Measurements from ENCODE around the gene CTIF. TPM values are rescaled to one million over a fixed set of nuclear protein-coding genes. Genes with fewer than 3 reads are reported as not detected.
A peak's percentile ranks its signal among the peaks of the same experiment; 100 is the strongest.

The CTIF gene
- total and polyA plus RNA-seq, 2 donors (not counting 1 experiment from before 2014, with no cell fraction given), result 27.2 to 28.1 TPM

GRCh38 chr18:48742706-48743475 is 204.1 kb downstream of the CTIF start:
- Histone ChIP-seq H2AFZ (ENCODE audit: low read length) (no peak overlapping the region), H3K4me1 (ENCODE audit: control insufficient read depth, extremely low read depth, insufficient read depth, low read length) (peaks cover 11% of the 10 kb centered on the region), H3K27ac (ENCODE audit: insufficient read depth, low read length) (peak overlapping the region; percentile 10), H3K36me3 (ENCODE audit: control insufficient read depth, insufficient read depth, low read length) (no peaks in the 10 kb centered on the region), H3K9ac (ENCODE audit: insufficient read depth, low read length) (no peak overlapping the region), H3K4me3 (replicated peaks in 1 of 4; ENCODE audit: control extremely low read depth in 1 of 4, insufficient read depth in 1 of 4, low read depth in 3 of 4, low read length in 4 of 4) (peak overlapping the region in 2 of 4 experiments; percentile 9 to 15), H3K4me2 (ENCODE audit: extremely low read depth, insufficient read depth, low read length) (peak overlapping the region; percentile 49), H3K79me2 (ENCODE audit: control insufficient read depth, insufficient read depth, low read length) (no peaks in the 10 kb centered on the region), H4K20me1 (ENCODE audit: control insufficient read depth, extremely low read depth, insufficient read depth, low read length) (no peaks in the 10 kb centered on the region), H3K9me3 (ENCODE audit: control insufficient read depth, insufficient read depth, low read depth, low read length) (no peaks in the 10 kb centered on the region), H3K27me3 (ENCODE audit: control insufficient read depth, insufficient read depth, low read length) (no peaks in the 10 kb centered on the region)
- DNase-seq (ENCODE audit: low read depth in 2 of 2), result peak; percentile 68 to 92
- TF ChIP-seq CTCF (conservative IDR thresholded peaks at IDR 0.05 in 1 of 2, IDR thresholded peaks at IDR 0.05 in 1 of 2; ENCODE audit: low read depth in 1 of 2, low read length in 2 of 2) (no peak), EZH2 (IDR thresholded peaks at IDR 0.05; ENCODE audit: low read length, missing control alignments) (no peak)

- Histone ChIP-seq H3K79me2 (ENCODE audit: control insufficient read depth, insufficient read depth, low read length) (no peaks in the 10 kb centered on the region), H3K27me3 (ENCODE audit: control insufficient read depth, insufficient read depth, low read length) (no peaks in the 10 kb centered on the region), H3K9me3 (ENCODE audit: control insufficient read depth, insufficient read depth, low read depth, low read length) (no peaks in the 10 kb centered on the region), H3K4me2 (ENCODE audit: extremely low read depth, insufficient read depth, low read length) (no peak overlapping the region), H3K4me1 (ENCODE audit: control insufficient read depth, extremely low read depth, insufficient read depth, low read length) (peaks cover 11% of the 10 kb centered on the region), H3K9ac (ENCODE audit: insufficient read depth, low read length) (no peak overlapping the region), H2AFZ (ENCODE audit: low read length) (no peak overlapping the region), H3K27ac (ENCODE audit: insufficient read depth, low read length) (no peak overlapping the region), H3K36me3 (ENCODE audit: control insufficient read depth, insufficient read depth, low read length) (no peaks in the 10 kb centered on the region), H4K20me1 (ENCODE audit: control insufficient read depth, extremely low read depth, insufficient read depth, low read length) (no peaks in the 10 kb centered on the region), H3K4me3 (replicated peaks in 1 of 4; ENCODE audit: control extremely low read depth in 1 of 4, insufficient read depth in 1 of 4, low read depth in 3 of 4, low read length in 4 of 4) (no peak overlapping the region)
- DNase-seq (ENCODE audit: low read depth in 2 of 2), result no peak
- no peak for TF ChIP-seq CTCF (conservative IDR thresholded peaks at IDR 0.05 in 1 of 2, IDR thresholded peaks at IDR 0.05 in 1 of 2; ENCODE audit: low read depth in 1 of 2, low read length in 2 of 2)
- TF ChIP-seq EZH2 (IDR thresholded peaks at IDR 0.05; ENCODE audit: low read length, missing control alignments), result no peak
These were observed 205.1 kb downstream of the CTIF start for GRCh38 chr18:48743886-48744285.

GRCh38 chr18:48745293-48745692 is 206.5 kb downstream of the CTIF start:
- no peak for DNase-seq (ENCODE audit: low read depth in 2 of 2)
- no peak overlapping the region for H2AFZ ChIP-seq (ENCODE audit: low read length)
- no peaks in the 10 kb centered on the region for H3K27me3 ChIP-seq (ENCODE audit: control insufficient read depth, insufficient read depth, low read length)
- H3K4me3 ChIP-seq (replicated peaks in 1 of 4; ENCODE audit: control extremely low read depth in 1 of 4, insufficient read depth in 1 of 4, low read depth in 3 of 4, low read length in 4 of 4), result no peak overlapping the region
- peaks cover 16% of the 10 kb centered on the region for H3K4me1 ChIP-seq (ENCODE audit: control insufficient read depth, extremely low read depth, insufficient read depth, low read length)
- H3K9ac ChIP-seq (ENCODE audit: insufficient read depth, low read length), result no peak overlapping the region
- H3K36me3 ChIP-seq (ENCODE audit: control insufficient read depth, insufficient read depth, low read length), result no peaks in the 10 kb centered on the region
- no peaks in the 10 kb centered on the region for H4K20me1 ChIP-seq (ENCODE audit: control insufficient read depth, extremely low read depth, insufficient read depth, low read length)
- H3K4me2 ChIP-seq (ENCODE audit: extremely low read depth, insufficient read depth, low read length), result no peak overlapping the region
- H3K9me3 ChIP-seq (ENCODE audit: control insufficient read depth, insufficient read depth, low read depth, low read length), result no peaks in the 10 kb centered on the region
- no peaks in the 10 kb centered on the region for H3K79me2 ChIP-seq (ENCODE audit: control insufficient read depth, insufficient read depth, low read length)
- no peak for TF ChIP-seq EZH2 (IDR thresholded peaks at IDR 0.05; ENCODE audit: low read length, missing control alignments)
- no peak for TF ChIP-seq CTCF (conservative IDR thresholded peaks at IDR 0.05 in 1 of 2, IDR thresholded peaks at IDR 0.05 in 1 of 2; ENCODE audit: low read depth in 1 of 2, low read length in 2 of 2)
- no peak overlapping the region for H3K27ac ChIP-seq (ENCODE audit: insufficient read depth, low read length)
